Heart left ventricle (tissue), 13 donors: ENCODE measurements around the gene MYO15B.

Source experiments
- CTCF ChIP-seq, 12 donors: fragments of 200-600 bp; sonication (generic) in 4 of 12; IDR thresholded peaks; one replicate each; pipeline versions ENCODE4 v1.5.0 to v1.8.0; 2018 to 2022; ENCODE audit warnings: antibody characterized with exemption in 12 of 12, mild to moderate bottlenecking in 5 of 12
- POLR2A ChIP-seq, 2 donors: fragments of 450-650 bp; IDR thresholded peaks; one replicate each; pipeline ENCODE4 v1.6.1; 2017; ENCODE audit warnings: antibody characterized with exemption in 2 of 2, mild to moderate bottlenecking in 2 of 2, moderate library complexity in 2 of 2
- donor health status: ischemic (EF 13 %, LVEDD 7.1; RV severe dilation, severe dysfunction).
- donor health status: DM: no; HTN: yes; CAD: no.
- donor health status: DM: no; HTN: no; CAD: no.
- donor health status: ischemic (EF 25% LVEDD 6.9; RV normal size, moderate dysfunction).
- donor health status: ischemic (EF 25% LVEDD 5.7; RV mildly dilated, moderate dysfunction).
- donor health status: ischemic (EF 35%, LVEDD 5.7; RV mildly dilated, moderate dysfunction).
- donor health status: nonischemic (EF 11% LVEDD 7.7; RV severe dilation, severe dysfunction).
- donor health status: DM: yes; HTN: yes; CAD: no.
- donor health status: PGD.
- donor health status: ischemic (EF 29% LVEDD 5.4; RV normal size, mild dysfunction).
- donor health status: nonischemic (EF 23%, LVEDD 6.1; RV moderate dilation, normal function).

GRCh38 chr17:75603123-75603522, 15.5 kb downstream of the MYO15B start:
- TF ChIP-seq CTCF (IDR thresholded peaks at IDR 0.05) (no peak), POLR2A (IDR thresholded peaks at IDR 0.05) (no peak)
